Panc1 (cell line): ENCODE data around the gene TMEM131. TPM values are rescaled to one million over a fixed set of nuclear protein-coding genes. Genes with fewer than 3 reads are reported as not detected.
"Not testable (repeated sequence)": the region's sequence is repeated elsewhere in the genome, so short reads cannot be mapped to it uniquely, and the experiment has no call there.

ENCODE experiments used
- ATAC-seq: fragments of 200-7000 bp; cut with Tn5 transposase; 2 replicates; pipeline ENCODE4 v1.9.1; 2020; ENCODE audit warnings: mild to moderate bottlenecking, moderate library complexity
- BruUV-seq: library from RNA; stranded (reverse); fragments of 400-500 nt; replicated peaks from 2 replicates; lab custom pipeline; 2021; lab: Mats Ljungman, UMichigan
- CTCF ChIA-PET: fragments of 300-600 bp; sonication (Branson Sonifier 250); formaldehyde crosslinking; loops from one replicate; lab custom pipeline; 2022; ENCODE audit warnings: antibody characterized with exemption; lab: Charles Lee
- POLR2A ChIA-PET: fragments of 300-600 bp; sonication (Branson Sonifier 250); formaldehyde crosslinking; loops from one replicate; lab custom pipeline; 2022; ENCODE audit warnings: antibody characterized with exemption; lab: Charles Lee
- DNase-seq: peaks from one replicate; pipeline ENCODE4 v3.0.0-alpha.2; 2010; ENCODE audit warnings: low read depth, low spot score
- H3K27ac ChIP-seq: 2 replicates; pipeline ENCODE4 v1.5.1; 2011; ENCODE audit warnings: mild to moderate bottlenecking, low read length, inconsistent platforms
- H3K27me3 ChIP-seq: fragments of 200-500 bp; sonication (Bioruptor generic); 2 replicates; pipeline ENCODE4 v1.6.0; 2014; ENCODE audit warnings: low read length, inconsistent platforms; ENCODE audit not compliant: control insufficient read depth, insufficient read depth
- H3K36me3 ChIP-seq: fragments of 200-500 bp; sonication (Bioruptor generic); 2 replicates; pipeline ENCODE4 v1.5.1; 2014; ENCODE audit warnings: inconsistent platforms, mild to moderate bottlenecking, low read length, moderate library complexity; ENCODE audit not compliant: control insufficient read depth, insufficient read depth
- H3K4me1 ChIP-seq: 2 replicates; pipeline ENCODE4 v1.5.1; 2011; ENCODE audit warnings: inconsistent platforms, mild to moderate bottlenecking, low read length, moderate library complexity; ENCODE audit not compliant: control insufficient read depth, insufficient read depth
- H3K4me3 ChIP-seq, 2 experiments: 2 replicates each; pipeline ENCODE4 v1.5.1; 2011 to 2012; ENCODE audit warnings: low read depth in 2 of 2, low read length in 2 of 2, mild to moderate bottlenecking in 2 of 2, inconsistent platforms in 1 of 2, moderate library complexity in 1 of 2
- H3K9me3 ChIP-seq: fragments of 200-500 bp; sonication (Bioruptor generic); 2 replicates; pipeline ENCODE4 v1.5.1; 2014; ENCODE audit warnings: low read depth, mild to moderate bottlenecking, inconsistent platforms, low read length, moderate library complexity; ENCODE audit not compliant: control insufficient read depth, insufficient read depth
- POLR2AphosphoS5 ChIP-seq: IDR thresholded peaks from 2 replicates; pipeline ENCODE4 v1.6.1; 2012; ENCODE audit warnings: mild to moderate bottlenecking, low read depth, low read length, moderate library complexity
- SIN3A ChIP-seq: IDR thresholded peaks from 2 replicates; pipeline ENCODE4 v1.6.1; 2012; ENCODE audit warnings: low read depth, mild to moderate bottlenecking, low read length, moderate library complexity, borderline replicate concordance; ENCODE audit not compliant: insufficient read depth
- TCF7L2 ChIP-seq: IDR thresholded peaks from 2 replicates; pipeline ENCODE4 v1.6.1; 2011; ENCODE audit warnings: mild to moderate bottlenecking, low read depth, low read length, inconsistent platforms
- in situ Hi-C: cut with HindIII; loops from 2 replicates; pipeline ENCODE4 v1.10.0; 2016; ENCODE audit warnings: low sequenced_read_pairs, low pct_unique_long_range_greater_than_20kb
- intact Hi-C: fragments of 100-400 bp; cut with micrococcal nuclease; formaldehyde crosslinking; loops from one replicate; pipeline ENCODE4 v1.10.0; 2022; ENCODE audit not compliant: unreplicated experiment
- total RNA-seq: library from RNA; stranded (reverse); gene quantifications from one replicate; pipeline ENCODE4 v1.2.1, GENCODE V29; 2021; ENCODE audit not compliant: unreplicated experiment
- TF ChIP-seq, protein P1 (sequence below): fragments of 450-650 bp; IDR thresholded peaks from 2 replicates; pipeline ENCODE4 v1.5.1; 2017; ENCODE audit warnings: mild to moderate bottlenecking
- TF ChIP-seq, protein P2 (sequence below), 2 experiments: IDR thresholded peaks; 2 replicates each; pipeline ENCODE4 v1.6.1; 2011 to 2012; ENCODE audit warnings: low read depth in 2 of 2, control low read depth in 1 of 2, low read length in 1 of 2, mild to moderate bottlenecking in 1 of 2, moderate library complexity in 1 of 2; ENCODE audit not compliant: insufficient read depth in 1 of 2

TMEM131 gene
- total RNA-seq, 1 experiment from 2014 or later = 43.4 TPM

DNA sequence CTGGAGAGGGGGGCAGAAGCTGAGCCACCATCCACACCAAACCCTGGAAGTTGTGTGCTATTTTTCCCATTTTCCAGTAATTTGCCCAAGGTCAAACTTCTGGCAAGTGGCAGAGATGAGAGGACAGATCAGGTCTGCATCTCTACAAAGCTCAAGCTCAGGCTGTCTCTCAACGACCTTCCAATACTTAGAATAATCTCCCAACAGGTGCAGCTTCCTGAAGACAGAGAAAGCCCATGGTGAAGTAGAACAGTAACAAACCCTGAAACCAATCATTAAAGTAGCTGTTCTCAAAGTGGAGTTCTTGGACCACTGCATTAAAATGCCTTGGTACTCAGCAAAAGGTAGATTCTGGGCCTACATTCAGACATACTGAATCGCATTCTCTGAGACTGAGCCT is 37.6 kb downstream of the TMEM131 start:
- POLR2A ChIA-PET = interaction anchor here (0.7 kb wide), 1 partner anchor 591 kb away, joined by 3 read pairs; no protein-coding TSS in a partner anchor
- peaks cover 6% of the 10 kb centered on the region; the same call in 1 of the 2 replicates for H3K4me1 ChIP-seq
- no peaks in the 10 kb centered on the region for H3K27me3 ChIP-seq
- BruUV-seq = no TSS peak
- H3K36me3 ChIP-seq = no peaks in the 10 kb centered on the region
- intact Hi-C loops = no loop called here
- DNase-seq (no peak), ATAC-seq (no peak)
- no peaks in the 10 kb centered on the region for H3K9me3 ChIP-seq
- TF ChIP-seq SIN3A (no peak), POLR2AphosphoS5 (no peak), TCF7L2 (no peak)
- TF ChIP-seq, protein P1, sequence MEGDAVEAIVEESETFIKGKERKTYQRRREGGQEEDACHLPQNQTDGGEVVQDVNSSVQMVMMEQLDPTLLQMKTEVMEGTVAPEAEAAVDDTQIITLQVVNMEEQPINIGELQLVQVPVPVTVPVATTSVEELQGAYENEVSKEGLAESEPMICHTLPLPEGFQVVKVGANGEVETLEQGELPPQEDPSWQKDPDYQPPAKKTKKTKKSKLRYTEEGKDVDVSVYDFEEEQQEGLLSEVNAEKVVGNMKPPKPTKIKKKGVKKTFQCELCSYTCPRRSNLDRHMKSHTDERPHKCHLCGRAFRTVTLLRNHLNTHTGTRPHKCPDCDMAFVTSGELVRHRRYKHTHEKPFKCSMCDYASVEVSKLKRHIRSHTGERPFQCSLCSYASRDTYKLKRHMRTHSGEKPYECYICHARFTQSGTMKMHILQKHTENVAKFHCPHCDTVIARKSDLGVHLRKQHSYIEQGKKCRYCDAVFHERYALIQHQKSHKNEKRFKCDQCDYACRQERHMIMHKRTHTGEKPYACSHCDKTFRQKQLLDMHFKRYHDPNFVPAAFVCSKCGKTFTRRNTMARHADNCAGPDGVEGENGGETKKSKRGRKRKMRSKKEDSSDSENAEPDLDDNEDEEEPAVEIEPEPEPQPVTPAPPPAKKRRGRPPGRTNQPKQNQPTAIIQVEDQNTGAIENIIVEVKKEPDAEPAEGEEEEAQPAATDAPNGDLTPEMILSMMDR = no peak
- TF ChIP-seq, protein P2, sequence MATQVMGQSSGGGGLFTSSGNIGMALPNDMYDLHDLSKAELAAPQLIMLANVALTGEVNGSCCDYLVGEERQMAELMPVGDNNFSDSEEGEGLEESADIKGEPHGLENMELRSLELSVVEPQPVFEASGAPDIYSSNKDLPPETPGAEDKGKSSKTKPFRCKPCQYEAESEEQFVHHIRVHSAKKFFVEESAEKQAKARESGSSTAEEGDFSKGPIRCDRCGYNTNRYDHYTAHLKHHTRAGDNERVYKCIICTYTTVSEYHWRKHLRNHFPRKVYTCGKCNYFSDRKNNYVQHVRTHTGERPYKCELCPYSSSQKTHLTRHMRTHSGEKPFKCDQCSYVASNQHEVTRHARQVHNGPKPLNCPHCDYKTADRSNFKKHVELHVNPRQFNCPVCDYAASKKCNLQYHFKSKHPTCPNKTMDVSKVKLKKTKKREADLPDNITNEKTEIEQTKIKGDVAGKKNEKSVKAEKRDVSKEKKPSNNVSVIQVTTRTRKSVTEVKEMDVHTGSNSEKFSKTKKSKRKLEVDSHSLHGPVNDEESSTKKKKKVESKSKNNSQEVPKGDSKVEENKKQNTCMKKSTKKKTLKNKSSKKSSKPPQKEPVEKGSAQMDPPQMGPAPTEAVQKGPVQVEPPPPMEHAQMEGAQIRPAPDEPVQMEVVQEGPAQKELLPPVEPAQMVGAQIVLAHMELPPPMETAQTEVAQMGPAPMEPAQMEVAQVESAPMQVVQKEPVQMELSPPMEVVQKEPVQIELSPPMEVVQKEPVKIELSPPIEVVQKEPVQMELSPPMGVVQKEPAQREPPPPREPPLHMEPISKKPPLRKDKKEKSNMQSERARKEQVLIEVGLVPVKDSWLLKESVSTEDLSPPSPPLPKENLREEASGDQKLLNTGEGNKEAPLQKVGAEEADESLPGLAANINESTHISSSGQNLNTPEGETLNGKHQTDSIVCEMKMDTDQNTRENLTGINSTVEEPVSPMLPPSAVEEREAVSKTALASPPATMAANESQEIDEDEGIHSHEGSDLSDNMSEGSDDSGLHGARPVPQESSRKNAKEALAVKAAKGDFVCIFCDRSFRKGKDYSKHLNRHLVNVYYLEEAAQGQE (IDR thresholded peaks at IDR 0.05; ENCODE audit: insufficient read depth in 1 of 2, low read depth in 2 of 2, low read length in 1 of 2) = no peak
- CTCF ChIA-PET = no interaction called here
- H3K27ac ChIP-seq = no peak overlapping the region
- no peak overlapping the region for H3K4me3 ChIP-seq
- in situ Hi-C loops = no loop called here

DNA sequence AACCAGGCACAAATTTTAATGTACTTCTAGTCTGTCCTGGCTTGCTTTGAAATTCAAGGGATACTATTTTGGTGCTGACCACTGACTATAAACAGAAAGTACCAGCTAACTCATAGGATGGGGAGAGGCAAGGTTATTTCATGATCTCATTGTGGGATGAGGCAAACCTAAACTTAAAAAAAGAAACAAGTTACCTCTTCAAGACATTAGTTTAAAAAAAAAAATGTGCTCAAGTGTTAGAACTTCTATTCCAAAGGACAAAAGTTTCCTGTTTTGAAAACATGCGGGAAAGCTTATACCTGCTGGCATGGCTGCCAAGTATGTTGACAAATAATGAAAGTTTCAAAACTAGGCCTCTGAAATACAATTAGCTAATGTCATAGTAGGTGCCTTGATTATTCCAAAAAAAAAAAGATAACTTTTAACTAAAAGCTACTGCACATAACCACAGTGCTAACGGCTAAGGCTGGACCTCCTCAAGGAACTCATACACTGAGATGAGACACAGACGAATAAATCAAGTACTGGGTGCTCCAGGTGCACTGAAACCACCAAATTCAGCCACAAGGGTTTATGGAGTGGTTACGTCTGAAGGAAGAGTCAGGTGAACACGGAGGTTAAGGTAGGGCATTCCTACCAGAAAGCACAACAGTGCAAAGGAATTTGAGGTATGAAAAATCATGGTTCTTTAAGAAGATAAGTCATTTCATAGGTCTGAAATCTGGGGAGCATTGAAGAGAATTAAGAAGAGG is 38.1 kb downstream of the TMEM131 start:
- no peak overlapping the region for H3K4me3 ChIP-seq
- ATAC-seq (no peak), DNase-seq (no peak)
- no peaks in the 10 kb centered on the region for H3K36me3 ChIP-seq
- TF ChIP-seq POLR2AphosphoS5 (no peak), TCF7L2 (no peak), SIN3A (no peak)
- TF ChIP-seq, protein P2 (IDR thresholded peaks at IDR 0.05; ENCODE audit: insufficient read depth in 1 of 2, low read depth in 2 of 2, low read length in 1 of 2) = no peak
- TF ChIP-seq, protein P1 = no peak
- no TSS peak for BruUV-seq
- intact Hi-C loops = no loop called here
- in situ Hi-C loops = no loop called here
- H3K4me1 ChIP-seq = peaks cover 6% of the 10 kb centered on the region; the same call in 1 of the 2 replicates
- H3K27me3 ChIP-seq = no peaks in the 10 kb centered on the region
- H3K27ac ChIP-seq = peak overlapping the region; percentile 26; the same call in 1 of the 2 replicates
- POLR2A ChIA-PET = interaction anchor here (0.7 kb wide), 1 partner anchor 592 kb away, joined by 3 read pairs; no protein-coding TSS in a partner anchor
- no peaks in the 10 kb centered on the region for H3K9me3 ChIP-seq
- CTCF ChIA-PET = no interaction called here

DNA sequence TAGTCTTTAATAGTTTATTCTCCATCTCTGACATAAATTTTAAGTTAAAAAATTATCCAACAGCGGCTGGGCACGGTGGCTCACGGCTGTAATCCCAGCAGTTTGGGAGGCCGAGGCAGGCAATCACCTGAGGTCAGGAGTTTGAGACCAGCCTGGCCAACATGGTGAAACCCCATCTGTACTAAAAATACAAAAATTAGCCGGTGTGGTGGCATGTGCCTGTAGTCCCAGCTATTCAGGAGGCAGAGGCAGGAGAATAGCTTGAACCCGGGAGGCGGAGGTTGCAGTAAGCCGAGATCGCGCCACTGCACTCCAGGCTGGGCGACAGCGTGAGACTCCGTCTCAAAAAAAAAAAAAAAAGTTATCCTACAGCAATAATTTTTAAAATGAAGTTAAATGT is 39.0 kb downstream of the TMEM131 start:
- H3K36me3 ChIP-seq, CTCF ChIA-PET, DNase-seq: not testable (repeated sequence)

More for the DNA sequence above, 39.0 kb downstream of the TMEM131 start:
- H3K4me3 ChIP-seq, H3K9me3 ChIP-seq, POLR2A ChIA-PET, H3K27ac ChIP-seq, intact Hi-C loops, ATAC-seq, BruUV-seq, H3K4me1 ChIP-seq, H3K27me3 ChIP-seq, in situ Hi-C loops: not testable (repeated sequence)
